HG03460 (cell line): Measurements from ENCODE around the gene DDX18.

Source experiments
- ATAC-seq: cut with Tn5 transposase; IDR thresholded peaks from one replicate; pipeline ENCODE4 v1.9.1; 2021; ENCODE audit not compliant: unreplicated experiment

DDX18 gene

GRCh38 chr2:117833911-117834310, 19.4 kb downstream of the DDX18 start:
- ATAC-seq, result peak; percentile 44

- no peak for ATAC-seq
These were observed 20.5 kb downstream of the DDX18 start for GRCh38 chr2:117834992-117835391.

DNA sequence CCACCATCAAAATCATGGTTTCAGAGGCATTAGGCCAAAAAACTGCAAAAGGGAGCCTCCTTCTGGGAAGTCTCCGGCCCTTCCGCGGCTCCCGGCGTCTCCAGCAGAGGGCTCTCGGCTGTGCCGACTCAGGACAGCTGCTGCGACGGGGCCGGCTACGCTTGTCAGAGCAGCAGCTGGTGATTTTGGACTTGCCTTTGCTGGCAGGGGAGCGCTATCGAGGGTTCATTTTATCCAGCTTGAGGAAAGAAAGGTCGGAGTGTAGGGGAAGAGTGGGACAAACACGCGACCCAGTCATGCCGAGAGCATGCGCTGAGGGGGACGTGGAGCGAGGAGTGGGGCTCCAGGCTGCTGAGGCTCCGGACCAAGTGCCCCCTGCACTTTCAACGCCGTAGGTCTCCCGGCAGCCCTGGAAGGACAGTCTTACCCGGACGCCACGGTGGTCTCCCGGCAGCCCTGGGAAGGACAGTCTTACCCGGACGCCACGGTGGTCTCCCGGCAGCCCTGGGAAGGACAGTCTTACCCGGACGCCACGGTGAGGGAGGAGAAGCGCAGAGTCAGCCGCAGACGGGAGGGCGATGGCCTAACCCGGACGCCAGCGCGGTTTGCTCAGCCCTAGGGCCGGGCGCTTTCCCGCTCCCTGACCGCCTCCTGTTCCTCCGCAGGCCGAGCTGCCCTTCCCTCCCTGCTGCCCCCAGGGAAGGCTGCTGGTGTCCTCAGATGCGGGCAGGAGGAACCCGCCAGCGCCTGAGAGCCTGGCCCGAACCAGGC, 21.7 kb downstream of the DDX18 start:
- peak; percentile 88 for ATAC-seq

- ATAC-seq, result no peak
These were observed 30.8 kb downstream of the DDX18 start for GRCh38 chr2:117845304-117845703.

GRCh38 chr2:117850015-117850414, 35.5 kb downstream of the DDX18 start:
- ATAC-seq, result no peak

DNA sequence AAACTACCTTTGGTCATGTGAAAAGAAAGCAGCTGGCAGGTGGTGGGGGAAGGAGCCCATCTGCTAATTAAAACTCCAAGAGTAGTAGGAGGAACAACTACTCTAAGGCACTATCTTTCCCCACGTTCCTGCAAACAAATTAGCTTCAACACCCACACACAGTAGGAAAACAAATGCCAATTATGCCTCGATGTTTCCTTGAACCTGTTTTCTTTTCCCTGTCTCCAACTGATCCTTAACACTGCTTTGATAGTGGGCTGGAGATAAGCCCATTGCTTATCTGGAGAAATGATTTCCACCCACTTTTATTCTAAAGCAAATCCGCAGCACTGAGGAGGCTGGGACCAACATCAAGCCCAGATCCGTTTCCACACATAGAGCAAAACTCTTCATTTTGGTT, 36.0 kb downstream of the DDX18 start:
- ATAC-seq, result no peak

DNA sequence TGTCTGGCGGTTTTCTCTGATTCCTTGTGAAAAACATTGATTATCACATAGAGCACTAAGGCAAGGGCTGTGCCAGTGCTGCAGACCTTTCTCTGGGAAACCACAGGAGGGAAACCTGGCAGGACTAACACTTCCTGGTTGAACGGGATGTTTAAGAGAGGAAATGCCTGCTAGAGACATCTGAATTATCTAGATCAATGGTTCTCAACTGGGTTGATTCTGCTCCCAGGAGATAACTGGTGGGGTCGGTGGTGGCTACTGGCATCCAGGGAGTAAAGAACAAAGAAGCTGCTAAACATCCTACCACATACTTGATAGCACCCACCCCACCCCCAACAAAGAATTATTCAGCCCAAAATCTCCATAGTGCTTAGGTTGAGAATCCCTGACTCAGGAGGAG, 37.5 kb downstream of the DDX18 start:
- ATAC-seq, result no peak

- ATAC-seq, result no peak
These were observed 38.8 kb downstream of the DDX18 start for GRCh38 chr2:117853316-117853715.

DNA sequence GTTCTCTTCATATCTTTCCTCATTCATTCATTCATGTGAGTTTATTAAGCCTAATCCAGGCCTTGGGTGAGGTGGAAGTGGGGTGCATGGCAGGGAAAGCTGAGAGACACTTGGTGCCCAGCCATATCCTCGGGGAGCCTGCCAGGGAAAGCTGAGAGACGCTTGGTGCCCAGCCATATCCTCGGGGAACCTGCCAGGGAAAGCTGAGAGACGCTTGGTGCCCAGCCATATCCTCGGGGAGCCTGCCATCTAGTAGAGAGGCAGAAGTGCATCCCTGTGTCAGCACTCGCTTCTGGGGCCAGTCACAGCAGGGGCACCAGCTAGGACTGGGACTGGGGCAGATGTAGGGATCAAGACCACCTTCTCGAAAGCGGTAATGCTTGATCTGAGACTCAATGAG, 39.4 kb downstream of the DDX18 start:
- ATAC-seq, result no peak

- no peak for ATAC-seq
These were observed 40.1 kb downstream of the DDX18 start for GRCh38 chr2:117854610-117855009.

- no peak for ATAC-seq
These were observed 41.4 kb downstream of the DDX18 start for GRCh38 chr2:117855886-117856285.

- no peak for ATAC-seq
These were observed 42.1 kb downstream of the DDX18 start for GRCh38 chr2:117856415-117857210.

DNA sequence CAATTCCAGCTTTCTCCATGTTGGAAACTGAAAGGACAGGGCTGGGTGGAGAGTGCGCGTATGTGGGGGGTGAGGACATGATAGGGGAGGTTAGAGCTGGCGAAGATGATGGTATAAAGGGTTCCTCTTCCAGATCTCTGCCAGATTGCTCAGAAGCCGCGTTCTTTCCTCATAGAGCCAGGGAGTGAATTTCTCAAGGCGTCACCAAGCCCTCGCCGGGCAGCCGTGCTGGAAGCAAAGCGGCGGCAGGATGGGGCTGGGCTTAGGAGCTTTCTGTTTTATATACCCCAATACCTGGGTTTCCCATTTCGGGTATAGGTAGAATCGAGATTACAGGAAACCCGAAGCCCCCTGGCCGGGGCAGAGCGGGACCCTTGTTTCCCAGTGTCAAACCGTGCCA, 43.8 kb downstream of the DDX18 start:
- ATAC-seq, result no peak

DNA sequence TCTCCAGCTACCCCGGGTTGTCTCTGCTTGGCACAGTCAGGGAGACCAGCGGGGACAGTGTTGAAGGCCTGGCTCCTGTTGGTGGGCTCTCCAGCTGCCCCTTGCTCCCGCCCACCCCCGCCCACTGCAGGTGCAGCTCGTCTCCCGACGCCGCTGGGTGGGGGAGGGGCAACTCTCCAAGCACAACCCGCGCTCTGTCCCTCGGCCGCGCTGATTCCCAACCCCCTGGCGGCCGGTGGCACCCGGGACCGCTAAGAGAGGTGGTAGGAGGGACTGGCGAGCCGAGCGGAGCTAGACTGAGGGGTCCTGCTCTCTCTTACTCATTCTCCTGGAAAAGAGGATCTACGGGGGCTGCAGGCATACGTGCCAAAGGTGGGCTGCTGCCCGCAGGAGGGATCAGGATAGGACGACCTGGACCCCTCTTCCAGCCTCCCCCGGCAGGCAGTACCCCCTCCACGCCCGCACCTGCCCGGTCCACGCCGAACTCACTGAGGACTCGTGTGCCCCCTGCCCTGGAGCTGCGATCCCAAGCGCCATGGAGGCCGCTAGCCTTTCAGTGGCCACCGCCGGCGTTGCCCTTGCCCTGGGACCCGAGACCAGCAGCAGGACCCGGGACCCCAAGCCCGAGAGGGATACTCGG, 44.5 kb downstream of the DDX18 start:
- ATAC-seq, result no peak

- no peak for ATAC-seq
These were observed 45.0 kb downstream of the DDX18 start for GRCh38 chr2:117859532-117859911.

- no peak for ATAC-seq
These were observed 45.6 kb downstream of the DDX18 start for GRCh38 chr2:117859924-117860647.

GRCh38 chr2:117862459-117862858, 48.0 kb downstream of the DDX18 start:
- ATAC-seq, result no peak

DNA sequence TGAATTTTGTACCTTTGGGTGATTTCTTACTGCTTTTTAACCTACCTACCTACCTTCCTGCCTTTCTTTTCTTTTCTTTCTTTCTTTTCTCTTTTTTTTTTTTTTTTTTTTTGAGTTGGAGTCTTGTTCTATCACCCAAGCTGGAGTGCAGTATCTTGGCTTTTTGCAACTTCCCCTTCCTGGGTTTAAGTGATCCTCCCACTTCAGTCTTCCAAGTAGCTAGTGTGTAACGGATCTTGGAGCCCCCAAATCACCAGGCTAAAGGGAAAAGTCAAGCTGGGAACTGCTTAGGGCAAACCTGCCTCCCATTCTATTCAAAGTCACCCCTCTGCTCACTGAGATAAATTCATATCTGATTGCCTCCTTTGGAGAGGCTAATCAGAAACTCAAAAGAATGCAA, 61.3 kb downstream of the DDX18 start:
- no peak for ATAC-seq

- ATAC-seq, result no peak
These were observed 64.5 kb downstream of the DDX18 start for GRCh38 chr2:117879003-117879402.
